PFSK-1 (cell line): ENCODE measurements around the gene OGA.

Source experiments
- FOXP2 ChIP-seq: optimal IDR thresholded peaks from 2 replicates; pipeline ENCODE3; 2011; ENCODE audit warnings: borderline replicate concordance, control low read depth, inconsistent platforms; ENCODE audit not compliant: insufficient read depth; ENCODE audit errors: extremely low read length, extremely low read depth
- POLR2AphosphoS5 ChIP-seq: IDR thresholded peaks from 2 replicates; pipeline ENCODE4 v1.6.1; 2012; ENCODE audit warnings: low read depth, mild to moderate bottlenecking, control low read depth, low read length, moderate library complexity
- SIN3A ChIP-seq: IDR thresholded peaks from 2 replicates; pipeline ENCODE4 v1.6.1; 2012; ENCODE audit warnings: mild to moderate bottlenecking, low read length, moderate library complexity, borderline replicate concordance; ENCODE audit not compliant: insufficient read depth
- TAF1 ChIP-seq: IDR thresholded peaks from 2 replicates; pipeline ENCODE4 v1.6.1; 2012; ENCODE audit warnings: low read length, control low read depth, borderline replicate concordance; ENCODE audit not compliant: insufficient read depth
- TF ChIP-seq, protein P1 (sequence below), 2 experiments: IDR thresholded peaks; 2 replicates each; pipeline versions ENCODE4 v1.6.1 to v1.8.0; 2011 to 2012; ENCODE audit warnings: low read depth in 2 of 2, low read length in 2 of 2, control low read depth in 1 of 2, inconsistent platforms in 1 of 2, mild to moderate bottlenecking in 1 of 2, moderate library complexity in 1 of 2; ENCODE audit not compliant: insufficient read depth in 1 of 2

OGA gene

GRCh38 chr10:101814466-101815071 is 3.7 kb downstream of the OGA start:
- TF ChIP-seq FOXP2 (no peak), POLR2AphosphoS5 (no peak), SIN3A (no peak), TAF1 (no peak)
- TF ChIP-seq, protein P1, sequence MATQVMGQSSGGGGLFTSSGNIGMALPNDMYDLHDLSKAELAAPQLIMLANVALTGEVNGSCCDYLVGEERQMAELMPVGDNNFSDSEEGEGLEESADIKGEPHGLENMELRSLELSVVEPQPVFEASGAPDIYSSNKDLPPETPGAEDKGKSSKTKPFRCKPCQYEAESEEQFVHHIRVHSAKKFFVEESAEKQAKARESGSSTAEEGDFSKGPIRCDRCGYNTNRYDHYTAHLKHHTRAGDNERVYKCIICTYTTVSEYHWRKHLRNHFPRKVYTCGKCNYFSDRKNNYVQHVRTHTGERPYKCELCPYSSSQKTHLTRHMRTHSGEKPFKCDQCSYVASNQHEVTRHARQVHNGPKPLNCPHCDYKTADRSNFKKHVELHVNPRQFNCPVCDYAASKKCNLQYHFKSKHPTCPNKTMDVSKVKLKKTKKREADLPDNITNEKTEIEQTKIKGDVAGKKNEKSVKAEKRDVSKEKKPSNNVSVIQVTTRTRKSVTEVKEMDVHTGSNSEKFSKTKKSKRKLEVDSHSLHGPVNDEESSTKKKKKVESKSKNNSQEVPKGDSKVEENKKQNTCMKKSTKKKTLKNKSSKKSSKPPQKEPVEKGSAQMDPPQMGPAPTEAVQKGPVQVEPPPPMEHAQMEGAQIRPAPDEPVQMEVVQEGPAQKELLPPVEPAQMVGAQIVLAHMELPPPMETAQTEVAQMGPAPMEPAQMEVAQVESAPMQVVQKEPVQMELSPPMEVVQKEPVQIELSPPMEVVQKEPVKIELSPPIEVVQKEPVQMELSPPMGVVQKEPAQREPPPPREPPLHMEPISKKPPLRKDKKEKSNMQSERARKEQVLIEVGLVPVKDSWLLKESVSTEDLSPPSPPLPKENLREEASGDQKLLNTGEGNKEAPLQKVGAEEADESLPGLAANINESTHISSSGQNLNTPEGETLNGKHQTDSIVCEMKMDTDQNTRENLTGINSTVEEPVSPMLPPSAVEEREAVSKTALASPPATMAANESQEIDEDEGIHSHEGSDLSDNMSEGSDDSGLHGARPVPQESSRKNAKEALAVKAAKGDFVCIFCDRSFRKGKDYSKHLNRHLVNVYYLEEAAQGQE (IDR thresholded peaks at IDR 0.05; ENCODE audit: insufficient read depth in 1 of 2, low read depth in 2 of 2, low read length in 2 of 2), result no peak

DNA sequence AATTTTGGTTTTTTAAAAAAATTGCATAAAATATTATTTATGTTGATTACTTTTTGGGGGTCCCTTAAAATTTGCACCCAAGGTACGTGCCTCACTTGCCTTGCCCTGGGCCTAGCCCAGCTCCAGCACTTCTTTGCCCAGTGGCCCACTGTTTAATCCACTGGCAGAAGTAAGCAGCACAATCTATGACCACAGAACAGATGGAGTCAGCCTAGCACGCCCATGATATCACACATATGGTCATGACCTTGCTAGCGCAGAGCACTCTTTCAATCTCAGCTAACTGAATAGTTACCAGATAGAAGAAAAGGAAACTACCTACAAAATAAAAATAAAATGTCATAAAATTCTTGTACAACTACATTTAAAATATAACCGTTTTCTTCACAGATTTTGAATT is 5.6 kb downstream of the OGA start:
- TF ChIP-seq, protein P1 (IDR thresholded peaks at IDR 0.05; ENCODE audit: insufficient read depth in 1 of 2, low read depth in 2 of 2, low read length in 2 of 2), result no peak
- no peak for TF ChIP-seq POLR2AphosphoS5
- TF ChIP-seq TAF1, result no peak
- TF ChIP-seq FOXP2, result no peak
- TF ChIP-seq SIN3A, result no peak

DNA sequence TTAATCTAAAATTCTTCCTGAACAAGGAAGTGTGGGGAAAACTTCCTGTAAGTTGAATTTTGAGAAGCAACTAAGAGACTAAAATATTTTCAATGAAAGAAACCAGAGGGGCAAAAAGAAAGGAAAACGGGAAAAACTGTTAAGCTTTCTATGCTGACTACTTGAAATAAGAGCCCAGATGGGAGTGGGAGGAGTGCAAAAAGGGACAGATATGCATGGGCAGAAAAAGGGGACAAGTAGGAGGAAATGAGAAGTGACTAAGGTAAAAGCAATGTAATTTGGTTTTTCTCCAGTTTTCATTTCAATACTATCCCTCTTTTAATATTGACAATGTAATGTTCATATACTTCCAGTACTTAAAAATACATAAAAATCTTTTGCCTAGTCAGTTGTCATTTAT is 11.1 kb downstream of the OGA start:
- TF ChIP-seq, protein P1 (IDR thresholded peaks at IDR 0.05; ENCODE audit: insufficient read depth in 1 of 2, low read depth in 2 of 2, low read length in 2 of 2), result no peak
- TF ChIP-seq FOXP2, result no peak
- no peak for TF ChIP-seq POLR2AphosphoS5
- TF ChIP-seq TAF1, result no peak
- no peak for TF ChIP-seq SIN3A

DNA sequence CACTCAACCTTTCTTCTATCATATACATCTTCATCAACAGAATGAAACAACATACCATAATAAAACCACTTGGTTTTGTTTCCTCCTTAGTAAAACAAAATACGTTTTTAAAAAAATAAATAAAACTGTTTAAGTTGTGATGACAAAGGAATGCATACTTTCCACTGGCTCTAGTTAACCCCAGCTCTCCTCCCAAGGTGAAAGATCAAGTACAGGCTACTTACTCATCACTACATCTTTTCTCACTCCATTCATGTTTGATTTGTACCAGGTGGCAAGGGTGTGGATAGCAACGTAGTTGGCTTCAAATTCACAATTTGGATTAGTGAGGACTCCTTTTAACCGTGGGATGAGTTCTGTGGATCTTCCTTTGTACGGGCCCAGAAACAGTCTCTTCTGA is 14.7 kb downstream of the OGA start:
- TF ChIP-seq, protein P1 (IDR thresholded peaks at IDR 0.05; ENCODE audit: insufficient read depth in 1 of 2, low read depth in 2 of 2, low read length in 2 of 2), result no peak
- TF ChIP-seq SIN3A, result no peak
- no peak for TF ChIP-seq FOXP2
- TF ChIP-seq POLR2AphosphoS5, result no peak
- no peak for TF ChIP-seq TAF1
